SK-N-SH treated with all-trans-retinoic acid at 6 μM for 48 hours (cell line): ENCODE results near the gene PEDS1.

Experiments used
- ATAC-seq: fragments of 200-7000 bp; cut with Tn5 transposase; 3 replicates; pipeline ENCODE4 v1.9.1; 2020; ENCODE audit warnings: mild to moderate bottlenecking, moderate library complexity
- ARNTL ChIP-seq: fragments of 450-650 bp; formaldehyde crosslinking; IDR thresholded peaks from 2 replicates; pipeline ENCODE4 v1.5.0; 2020; ENCODE audit warnings: low read depth, mild to moderate bottlenecking, moderate library complexity, borderline replicate concordance
- BACH2 ChIP-seq: fragments of 250-450 bp; sonication (Bioruptor Pico); IDR thresholded peaks from 2 replicates; pipeline ENCODE4 v1.9.0; 2021; ENCODE audit warnings: mild to moderate bottlenecking, borderline replicate concordance
- ESRRG ChIP-seq: fragments of 250-450 bp; sonication (Bioruptor Pico); IDR thresholded peaks from 2 replicates; pipeline ENCODE4 v1.6.1; 2021; ENCODE audit warnings: mild to moderate bottlenecking
- GLIS3 ChIP-seq: fragments of 250-450 bp; sonication (Bioruptor Pico); IDR thresholded peaks from 2 replicates; pipeline ENCODE4 v1.5.0; 2020; ENCODE audit warnings: mild to moderate bottlenecking, moderate library complexity
- ISL1 ChIP-seq: fragments of 250-450 bp; sonication (Bioruptor Pico); IDR thresholded peaks from 2 replicates; pipeline ENCODE4 v2.1.2; 2022; ENCODE audit warnings: mild to moderate bottlenecking, moderate library complexity
- PPARA ChIP-seq: fragments of 250-450 bp; sonication (Bioruptor Pico); IDR thresholded peaks from 2 replicates; pipeline ENCODE4 v1.5.0; 2020; ENCODE audit warnings: mild to moderate bottlenecking, borderline replicate concordance
- RARB ChIP-seq: fragments of 250-450 bp; sonication (Bioruptor Pico); IDR thresholded peaks from 2 replicates; pipeline ENCODE4 v1.8.0; 2021; ENCODE audit warnings: mild to moderate bottlenecking, moderate library complexity
- SNAI2 ChIP-seq: fragments of 250-450 bp; sonication (Bioruptor Pico); IDR thresholded peaks from 2 replicates; pipeline ENCODE4 v1.5.0; 2020; ENCODE audit warnings: mild to moderate bottlenecking, moderate library complexity
- TCF4 ChIP-seq: fragments of 250-450 bp; sonication (Bioruptor Pico); IDR thresholded peaks from 2 replicates; pipeline ENCODE4 v1.8.0; 2021; ENCODE audit warnings: mild to moderate bottlenecking, moderate library complexity, borderline replicate concordance
- TOX ChIP-seq: fragments of 250-450 bp; sonication (Bioruptor Pico); IDR thresholded peaks from 2 replicates; pipeline ENCODE4 v1.8.0; 2021; ENCODE audit warnings: mild to moderate bottlenecking, moderate library complexity, borderline replicate concordance
- ZFP3 ChIP-seq: fragments of 250-450 bp; sonication (Bioruptor Pico); IDR thresholded peaks from 2 replicates; pipeline ENCODE4 v1.5.0; 2020; ENCODE audit warnings: mild to moderate bottlenecking, moderate library complexity
- ZFP30 ChIP-seq: fragments of 450-650 bp; formaldehyde crosslinking; IDR thresholded peaks from 2 replicates; pipeline ENCODE4 v1.5.0; 2022; ENCODE audit warnings: mild to moderate bottlenecking, moderate library complexity
- ZNF565 ChIP-seq: fragments of 450-650 bp; formaldehyde crosslinking; conservative IDR thresholded peaks from 2 replicates; pipeline ENCODE4 v1.5.0; 2020; ENCODE audit warnings: low read depth, mild to moderate bottlenecking, moderate library complexity
- ZNF70 ChIP-seq: fragments of 450-650 bp; formaldehyde crosslinking; IDR thresholded peaks from 2 replicates; pipeline ENCODE4 v1.5.0; 2020; ENCODE audit warnings: mild to moderate bottlenecking, moderate library complexity
- ZNF8 ChIP-seq: fragments of 450-650 bp; formaldehyde crosslinking; IDR thresholded peaks from 2 replicates; pipeline ENCODE4 v1.5.0; 2020; ENCODE audit warnings: mild to moderate bottlenecking, moderate library complexity
- TF ChIP-seq, protein P1 (sequence below): fragments of 250-450 bp; sonication (Bioruptor Pico); IDR thresholded peaks from 2 replicates; pipeline ENCODE4 v1.8.0; 2021; ENCODE audit warnings: low read depth, mild to moderate bottlenecking, moderate library complexity, borderline replicate concordance
- TF ChIP-seq, protein P2 (sequence below): fragments of 250-450 bp; sonication (Bioruptor Pico); IDR thresholded peaks from 2 replicates; pipeline ENCODE4 v1.5.1; 2020; ENCODE audit warnings: low read depth, mild to moderate bottlenecking, moderate library complexity
- TF ChIP-seq, protein P3 (sequence below): fragments of 250-450 bp; sonication (Bioruptor Pico); IDR thresholded peaks from 2 replicates; pipeline ENCODE4 v1.8.0; 2020; ENCODE audit warnings: mild to moderate bottlenecking, moderate library complexity, borderline replicate concordance
- TF ChIP-seq, protein P4 (sequence below): fragments of 250-450 bp; sonication (Bioruptor Pico); IDR thresholded peaks from 2 replicates; pipeline ENCODE4 v1.5.0; 2020; ENCODE audit warnings: mild to moderate bottlenecking, moderate library complexity

The PEDS1 gene

DNA sequence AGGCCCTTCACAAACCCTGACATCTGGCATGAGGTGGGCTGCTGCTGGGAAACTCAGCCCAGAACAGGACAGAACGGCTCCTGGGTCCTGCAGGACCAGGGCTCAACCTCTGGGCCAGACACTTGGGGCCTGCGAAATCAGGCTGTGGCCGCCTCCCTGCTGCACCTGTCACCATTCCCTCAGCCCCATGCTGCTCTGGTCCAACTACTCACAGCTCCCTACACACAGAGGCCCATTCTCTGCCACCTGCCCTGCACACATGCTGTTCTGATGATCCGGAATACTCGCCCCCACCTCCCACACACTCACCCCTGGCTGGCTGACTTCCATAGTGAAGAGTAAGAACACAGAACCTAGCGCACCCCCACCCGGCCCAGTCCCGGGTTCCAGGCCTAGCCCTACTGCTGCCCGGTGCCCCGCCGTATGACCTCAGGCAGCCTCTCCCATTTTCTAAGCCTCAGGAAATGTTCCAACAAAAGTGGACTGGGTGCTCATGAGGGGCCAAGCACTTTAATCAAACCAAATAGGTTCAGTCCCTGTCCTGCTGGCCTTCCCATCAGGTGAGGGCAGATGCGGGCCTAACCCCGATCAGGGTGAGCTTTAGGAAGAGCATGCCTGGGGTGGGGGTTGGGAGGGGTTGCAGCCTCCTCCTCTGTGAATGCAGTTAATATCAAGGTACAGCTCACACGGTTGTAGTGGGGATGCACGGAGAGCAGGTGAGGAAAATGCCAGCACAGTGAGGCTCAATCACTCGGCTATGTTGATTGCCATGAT, 3.9 kb downstream of the PEDS1 start:
- no peak for ATAC-seq
- TF ChIP-seq RARB (CRISPR knock-in tag) (no peak), ESRRG (CRISPR knock-in tag) (no peak), TOX (no peak), BACH2 (CRISPR knock-in tag) (no peak), ZFP3 (CRISPR knock-in tag) (no peak), ZNF70 (no peak), ZNF8 (CRISPR knock-in tag) (no peak), GLIS3 (CRISPR knock-in tag) (no peak), ISL1 (CRISPR knock-in tag) (no peak), PPARA (CRISPR knock-in tag) (no peak), ZFP30 (CRISPR knock-in tag) (no peak), SNAI2 (no peak), ZNF565 (no peak), TCF4 (no peak), ARNTL (no peak)
- TF ChIP-seq, protein P1, sequence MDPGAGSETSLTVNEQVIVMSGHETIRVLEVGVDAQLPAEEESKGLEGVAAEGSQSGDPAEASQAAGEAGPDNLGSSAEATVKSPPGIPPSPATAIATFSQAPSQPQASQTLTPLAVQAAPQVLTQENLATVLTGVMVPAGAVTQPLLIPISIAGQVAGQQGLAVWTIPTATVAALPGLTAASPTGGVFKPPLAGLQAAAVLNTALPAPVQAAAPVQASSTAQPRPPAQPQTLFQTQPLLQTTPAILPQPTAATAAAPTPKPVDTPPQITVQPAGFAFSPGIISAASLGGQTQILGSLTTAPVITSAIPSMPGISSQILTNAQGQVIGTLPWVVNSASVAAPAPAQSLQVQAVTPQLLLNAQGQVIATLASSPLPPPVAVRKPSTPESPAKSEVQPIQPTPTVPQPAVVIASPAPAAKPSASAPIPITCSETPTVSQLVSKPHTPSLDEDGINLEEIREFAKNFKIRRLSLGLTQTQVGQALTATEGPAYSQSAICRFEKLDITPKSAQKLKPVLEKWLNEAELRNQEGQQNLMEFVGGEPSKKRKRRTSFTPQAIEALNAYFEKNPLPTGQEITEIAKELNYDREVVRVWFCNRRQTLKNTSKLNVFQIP (CRISPR knock-in tag), result no peak
- TF ChIP-seq, protein P2, sequence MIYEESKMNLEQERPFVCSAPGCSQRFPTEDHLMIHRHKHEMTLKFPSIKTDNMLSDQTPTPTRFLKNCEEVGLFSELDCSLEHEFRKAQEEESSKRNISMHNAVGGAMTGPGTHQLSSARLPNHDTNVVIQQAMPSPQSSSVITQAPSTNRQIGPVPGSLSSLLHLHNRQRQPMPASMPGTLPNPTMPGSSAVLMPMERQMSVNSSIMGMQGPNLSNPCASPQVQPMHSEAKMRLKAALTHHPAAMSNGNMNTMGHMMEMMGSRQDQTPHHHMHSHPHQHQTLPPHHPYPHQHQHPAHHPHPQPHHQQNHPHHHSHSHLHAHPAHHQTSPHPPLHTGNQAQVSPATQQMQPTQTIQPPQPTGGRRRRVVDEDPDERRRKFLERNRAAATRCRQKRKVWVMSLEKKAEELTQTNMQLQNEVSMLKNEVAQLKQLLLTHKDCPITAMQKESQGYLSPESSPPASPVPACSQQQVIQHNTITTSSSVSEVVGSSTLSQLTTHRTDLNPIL, result no peak
- TF ChIP-seq, protein P3, sequence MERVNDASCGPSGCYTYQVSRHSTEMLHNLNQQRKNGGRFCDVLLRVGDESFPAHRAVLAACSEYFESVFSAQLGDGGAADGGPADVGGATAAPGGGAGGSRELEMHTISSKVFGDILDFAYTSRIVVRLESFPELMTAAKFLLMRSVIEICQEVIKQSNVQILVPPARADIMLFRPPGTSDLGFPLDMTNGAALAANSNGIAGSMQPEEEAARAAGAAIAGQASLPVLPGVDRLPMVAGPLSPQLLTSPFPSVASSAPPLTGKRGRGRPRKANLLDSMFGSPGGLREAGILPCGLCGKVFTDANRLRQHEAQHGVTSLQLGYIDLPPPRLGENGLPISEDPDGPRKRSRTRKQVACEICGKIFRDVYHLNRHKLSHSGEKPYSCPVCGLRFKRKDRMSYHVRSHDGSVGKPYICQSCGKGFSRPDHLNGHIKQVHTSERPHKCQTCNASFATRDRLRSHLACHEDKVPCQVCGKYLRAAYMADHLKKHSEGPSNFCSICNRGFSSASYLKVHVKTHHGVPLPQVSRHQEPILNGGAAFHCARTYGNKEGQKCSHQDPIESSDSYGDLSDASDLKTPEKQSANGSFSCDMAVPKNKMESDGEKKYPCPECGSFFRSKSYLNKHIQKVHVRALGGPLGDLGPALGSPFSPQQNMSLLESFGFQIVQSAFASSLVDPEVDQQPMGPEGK (CRISPR knock-in tag), result no peak
- TF ChIP-seq, protein P4, sequence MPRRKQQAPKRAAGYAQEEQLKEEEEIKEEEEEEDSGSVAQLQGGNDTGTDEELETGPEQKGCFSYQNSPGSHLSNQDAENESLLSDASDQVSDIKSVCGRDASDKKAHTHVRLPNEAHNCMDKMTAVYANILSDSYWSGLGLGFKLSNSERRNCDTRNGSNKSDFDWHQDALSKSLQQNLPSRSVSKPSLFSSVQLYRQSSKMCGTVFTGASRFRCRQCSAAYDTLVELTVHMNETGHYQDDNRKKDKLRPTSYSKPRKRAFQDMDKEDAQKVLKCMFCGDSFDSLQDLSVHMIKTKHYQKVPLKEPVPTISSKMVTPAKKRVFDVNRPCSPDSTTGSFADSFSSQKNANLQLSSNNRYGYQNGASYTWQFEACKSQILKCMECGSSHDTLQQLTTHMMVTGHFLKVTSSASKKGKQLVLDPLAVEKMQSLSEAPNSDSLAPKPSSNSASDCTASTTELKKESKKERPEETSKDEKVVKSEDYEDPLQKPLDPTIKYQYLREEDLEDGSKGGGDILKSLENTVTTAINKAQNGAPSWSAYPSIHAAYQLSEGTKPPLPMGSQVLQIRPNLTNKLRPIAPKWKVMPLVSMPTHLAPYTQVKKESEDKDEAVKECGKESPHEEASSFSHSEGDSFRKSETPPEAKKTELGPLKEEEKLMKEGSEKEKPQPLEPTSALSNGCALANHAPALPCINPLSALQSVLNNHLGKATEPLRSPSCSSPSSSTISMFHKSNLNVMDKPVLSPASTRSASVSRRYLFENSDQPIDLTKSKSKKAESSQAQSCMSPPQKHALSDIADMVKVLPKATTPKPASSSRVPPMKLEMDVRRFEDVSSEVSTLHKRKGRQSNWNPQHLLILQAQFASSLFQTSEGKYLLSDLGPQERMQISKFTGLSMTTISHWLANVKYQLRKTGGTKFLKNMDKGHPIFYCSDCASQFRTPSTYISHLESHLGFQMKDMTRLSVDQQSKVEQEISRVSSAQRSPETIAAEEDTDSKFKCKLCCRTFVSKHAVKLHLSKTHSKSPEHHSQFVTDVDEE (CRISPR knock-in tag), result no peak

DNA sequence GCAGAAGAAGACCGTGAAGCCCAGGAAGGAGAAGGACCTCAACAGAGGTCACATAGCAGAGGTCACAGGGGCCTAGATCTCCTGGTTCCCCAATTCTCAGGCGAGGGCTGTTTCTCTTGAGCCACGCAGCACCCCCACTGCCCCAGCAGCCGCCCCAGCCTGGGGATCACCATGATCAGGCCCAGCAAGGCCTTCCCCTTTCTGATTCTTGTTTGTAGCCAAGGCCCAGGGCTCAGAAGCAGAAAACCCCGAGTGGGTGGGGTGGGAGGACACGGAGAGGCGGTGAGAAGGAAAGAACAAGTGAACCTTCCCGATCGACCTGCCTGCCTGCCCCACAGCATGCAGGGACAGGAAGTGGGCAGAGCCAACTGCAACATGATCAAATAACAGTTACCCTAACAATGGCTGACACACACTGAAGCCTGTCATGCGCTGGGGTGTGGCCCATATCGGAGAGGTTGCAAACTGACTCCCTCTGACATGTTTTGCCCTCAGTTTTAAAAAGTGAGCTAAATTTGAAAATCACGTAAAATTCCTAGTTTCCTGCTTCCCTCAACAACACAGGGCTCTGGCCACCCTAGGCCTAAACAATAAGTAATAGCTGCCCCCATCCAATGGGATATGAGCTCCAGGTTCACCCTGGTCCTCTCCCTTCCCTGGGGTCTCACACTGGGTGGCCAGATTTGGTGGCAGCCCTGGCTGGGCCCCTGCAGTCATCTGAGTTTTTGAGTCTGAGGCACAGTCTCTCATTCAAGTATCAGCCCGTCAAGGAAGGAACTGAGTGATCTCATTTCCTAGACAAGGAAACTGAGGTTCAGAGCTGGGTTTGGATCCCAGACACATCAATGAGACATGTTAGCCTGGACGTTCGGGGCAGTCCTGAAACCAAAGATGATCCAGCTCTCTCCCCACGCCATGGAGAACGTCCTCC, 6.5 kb downstream of the PEDS1 start:
- no peak for ATAC-seq
- no peak for TF ChIP-seq RARB (CRISPR knock-in tag)
- TF ChIP-seq ESRRG (CRISPR knock-in tag), result no peak

DNA sequence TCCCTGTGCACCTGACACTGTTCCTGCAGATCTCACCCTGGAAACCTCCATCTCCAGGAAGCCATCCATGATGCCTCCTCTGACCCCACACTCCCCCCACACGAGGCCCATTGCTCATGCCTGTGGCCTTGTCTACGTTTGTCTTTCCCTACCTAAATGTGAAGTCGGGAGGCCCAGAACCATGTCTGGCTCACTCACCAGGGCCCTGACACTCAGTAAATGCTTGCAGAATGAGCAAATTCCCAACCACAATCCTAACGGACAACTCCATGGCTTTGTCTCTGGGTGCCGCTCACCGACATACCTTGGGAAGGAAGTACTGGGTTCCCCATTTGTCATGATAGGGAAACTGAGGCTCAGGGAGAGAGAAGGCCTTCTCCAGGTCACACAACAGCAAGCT, 7.3 kb downstream of the PEDS1 start:
- ATAC-seq, result no peak

More for the DNA sequence above, 7.3 kb downstream of the PEDS1 start:
- TF ChIP-seq ZNF565 (no peak), ESRRG (CRISPR knock-in tag) (no peak), SNAI2 (no peak), RARB (CRISPR knock-in tag) (no peak), TCF4 (no peak)
- TF ChIP-seq, protein P1 (CRISPR knock-in tag), result no peak
- TF ChIP-seq, protein P4 (CRISPR knock-in tag), result no peak
